GM18861 (cell line): ENCODE measurements around the gene FIGLA.

Experiments
- ATAC-seq: cut with Tn5 transposase; IDR thresholded peaks from one replicate; pipeline ENCODE4 v1.9.1; 2021; ENCODE audit not compliant: unreplicated experiment

The FIGLA gene, protein sequence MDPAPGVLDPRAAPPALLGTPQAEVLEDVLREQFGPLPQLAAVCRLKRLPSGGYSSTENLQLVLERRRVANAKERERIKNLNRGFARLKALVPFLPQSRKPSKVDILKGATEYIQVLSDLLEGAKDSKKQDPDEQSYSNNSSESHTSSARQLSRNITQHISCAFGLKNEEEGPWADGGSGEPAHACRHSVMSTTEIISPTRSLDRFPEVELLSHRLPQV

DNA sequence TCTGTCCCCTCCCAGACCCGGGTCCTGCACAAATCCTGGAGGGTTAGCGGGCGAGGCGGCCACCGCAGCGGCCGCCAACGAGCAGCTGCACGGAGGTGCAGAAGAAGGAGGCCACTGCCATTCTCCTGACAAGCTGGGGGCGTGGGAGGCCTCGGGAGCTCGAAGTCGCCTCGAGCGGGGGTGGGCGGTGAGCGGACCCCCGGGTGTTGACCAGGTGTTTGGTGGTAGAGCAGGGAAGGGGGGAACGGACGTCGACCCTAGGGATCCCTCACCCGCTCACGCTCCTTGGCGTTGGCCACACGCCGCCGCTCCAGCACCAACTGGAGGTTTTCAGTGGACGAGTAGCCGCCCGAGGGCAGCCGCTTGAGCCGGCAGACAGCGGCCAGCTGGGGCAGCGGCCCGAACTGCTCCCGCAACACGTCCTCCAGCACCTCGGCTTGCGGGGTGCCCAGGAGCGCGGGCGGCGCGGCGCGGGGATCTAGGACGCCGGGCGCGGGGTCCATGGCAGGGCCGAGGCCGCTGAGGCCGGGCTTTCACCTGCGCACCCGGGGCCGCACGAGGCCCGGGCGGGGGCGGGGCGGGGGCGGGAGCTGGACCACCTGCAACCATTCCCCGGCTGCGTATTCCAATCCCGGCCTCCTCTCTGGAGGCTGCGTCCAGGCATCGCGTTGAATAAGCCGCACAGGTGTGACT, at the start of gene FIGLA:
Gene FIGLA, minus strand, starts transcription at position 508 of the 693 bp plus-strand sequence. Its CDS starts 5 bp downstream, at position 503.
- ATAC-seq: no peak

DNA sequence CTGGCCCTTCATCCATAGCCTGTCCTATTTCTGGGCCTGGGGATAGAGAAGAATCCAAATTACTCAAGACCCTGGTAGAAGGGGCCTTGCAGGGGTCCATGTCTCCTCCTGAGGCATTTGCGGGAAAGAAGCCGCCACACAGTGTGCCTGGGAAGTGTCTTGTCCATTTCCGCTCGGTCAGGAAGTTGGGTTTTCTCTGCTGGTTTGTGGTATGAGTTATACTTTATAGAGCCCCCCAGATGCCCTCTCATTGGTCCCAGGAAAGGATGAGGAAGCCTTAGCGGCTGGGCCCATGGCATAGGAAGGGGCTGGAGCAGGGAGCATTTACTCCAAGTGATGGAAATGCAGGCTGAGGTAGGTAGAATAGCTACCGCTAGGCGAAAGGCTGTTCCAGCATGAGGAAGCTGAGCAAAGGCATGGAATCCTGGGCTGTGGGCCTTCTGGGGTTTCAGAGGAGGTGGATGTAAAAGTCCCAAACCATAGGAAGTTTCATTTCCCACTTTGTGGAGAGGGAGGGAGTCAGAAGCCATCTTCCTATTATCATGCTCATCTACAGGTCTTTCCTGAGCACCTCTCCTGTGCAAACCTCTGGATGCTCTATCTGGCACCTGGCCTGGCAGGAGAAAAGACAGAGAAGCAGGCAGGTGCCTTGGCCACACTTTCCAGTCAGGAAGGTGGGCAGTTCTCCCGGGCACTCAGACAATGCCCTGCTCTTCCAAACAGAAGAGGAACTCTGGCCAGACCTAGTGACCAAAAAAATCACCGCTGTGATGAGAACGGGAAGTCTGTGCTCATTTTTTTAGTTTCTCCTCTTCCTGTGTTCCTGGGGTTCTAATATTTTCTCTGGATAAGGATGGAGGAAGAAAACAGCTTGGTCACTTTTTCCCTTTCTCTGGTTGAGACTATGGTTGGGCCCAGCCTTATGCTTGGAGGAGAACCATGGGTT, 47.8 kb upstream of the FIGLA start:
- no peak for ATAC-seq

DNA sequence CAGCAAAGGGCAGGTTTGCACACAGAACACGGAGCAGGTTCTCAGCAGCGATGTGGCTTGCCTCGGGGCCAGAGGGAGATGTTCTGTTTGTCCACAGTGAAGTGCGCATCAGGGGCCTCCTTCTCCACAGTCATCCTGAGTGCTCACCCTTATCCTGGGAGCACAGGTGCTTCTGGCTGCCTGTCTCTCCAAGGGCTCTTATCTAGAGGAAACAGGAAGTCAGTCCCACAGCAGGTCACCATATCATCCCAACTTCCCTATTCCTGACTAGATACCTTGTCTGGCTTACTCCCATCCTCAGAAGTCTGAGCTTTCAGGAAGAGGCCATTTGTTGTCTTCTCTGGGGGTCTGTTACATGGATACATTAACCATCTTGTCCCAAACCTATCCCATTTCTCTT, 45.2 kb upstream of the FIGLA start, which contains the start of gene CD207:
Gene CD207, minus strand, starts transcription at position 174 of the 400 bp plus-strand sequence. Its CDS starts 40 bp downstream, at position 134.
- no peak for ATAC-seq

DNA sequence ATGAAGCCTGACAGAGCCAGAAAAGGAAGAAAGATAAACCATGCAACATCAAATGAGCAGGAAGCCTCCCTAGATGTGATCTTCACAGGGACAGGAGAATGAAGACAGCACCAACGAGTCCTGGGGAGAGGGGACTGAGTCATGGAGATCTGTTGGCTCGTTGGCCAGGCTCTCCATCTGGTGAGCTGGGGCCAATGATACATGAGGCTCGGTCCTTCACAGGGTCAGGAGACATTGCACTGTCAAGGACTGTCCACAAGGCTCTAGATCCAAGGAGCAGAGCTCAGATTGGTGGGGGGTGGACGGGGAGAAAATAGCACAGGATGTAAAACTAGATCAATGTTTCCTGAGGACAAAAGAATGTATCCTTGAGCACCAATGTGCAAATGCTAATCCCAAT, 44.4 kb upstream of the FIGLA start:
- ATAC-seq: no peak

DNA sequence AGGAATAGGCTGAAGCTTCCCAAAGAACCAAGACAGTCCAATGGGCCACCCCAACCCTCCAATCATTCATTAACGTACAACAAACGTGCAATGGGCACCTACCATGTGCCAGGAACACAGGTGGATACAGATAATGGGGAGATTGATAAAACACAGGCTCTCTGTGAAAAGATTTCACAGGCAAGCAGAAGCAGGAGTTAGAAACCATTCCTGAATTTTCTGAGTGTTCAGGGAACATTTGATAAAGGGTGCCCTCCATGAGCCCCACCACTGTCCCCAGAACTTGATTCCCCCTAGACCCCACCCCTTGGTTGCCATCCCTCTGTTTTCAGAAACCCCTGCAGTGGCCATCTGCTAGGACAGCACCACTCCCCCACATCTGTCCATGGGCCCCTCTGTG, 43.7 kb upstream of the FIGLA start:
- no peak for ATAC-seq

DNA sequence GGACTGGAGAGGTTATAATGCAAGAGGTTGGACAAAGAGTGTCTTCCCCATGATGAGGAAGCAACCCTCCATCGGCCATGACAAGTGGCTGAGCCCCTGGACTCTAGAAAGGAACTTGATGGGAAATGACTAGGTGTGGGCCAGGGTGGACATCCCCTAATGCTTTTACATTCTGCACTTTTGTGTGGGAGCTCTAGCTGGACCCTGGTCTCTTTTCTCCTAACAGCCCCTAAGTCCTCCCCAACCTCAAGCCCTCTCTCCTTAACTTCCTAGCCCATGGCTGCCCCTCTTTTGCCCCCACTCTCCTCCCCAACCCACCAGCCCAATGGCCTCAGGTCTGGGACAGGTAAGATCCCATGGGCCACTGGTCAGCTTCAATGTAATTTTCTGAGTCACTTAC, 42.8 kb upstream of the FIGLA start:
- no peak for ATAC-seq

DNA sequence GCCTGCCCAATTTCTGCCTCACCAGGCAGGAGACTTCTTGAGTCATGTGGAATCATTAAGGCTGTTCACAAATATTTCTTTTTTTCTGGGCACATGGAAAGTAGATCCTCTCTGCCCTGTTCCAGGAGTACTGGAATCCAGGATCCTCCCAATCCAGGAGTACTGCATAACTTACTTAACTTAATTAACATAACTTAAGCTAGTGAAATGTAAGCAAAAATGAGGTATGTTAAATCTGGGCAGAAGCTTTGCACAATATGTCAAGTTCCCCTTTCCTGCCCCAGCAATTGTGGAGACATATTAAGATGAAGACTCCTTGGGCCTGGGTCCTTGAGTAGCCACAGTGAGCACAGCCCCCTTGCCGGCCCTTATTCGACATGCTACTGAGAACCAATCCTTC, 41.9 kb upstream of the FIGLA start:
- no peak for ATAC-seq

DNA sequence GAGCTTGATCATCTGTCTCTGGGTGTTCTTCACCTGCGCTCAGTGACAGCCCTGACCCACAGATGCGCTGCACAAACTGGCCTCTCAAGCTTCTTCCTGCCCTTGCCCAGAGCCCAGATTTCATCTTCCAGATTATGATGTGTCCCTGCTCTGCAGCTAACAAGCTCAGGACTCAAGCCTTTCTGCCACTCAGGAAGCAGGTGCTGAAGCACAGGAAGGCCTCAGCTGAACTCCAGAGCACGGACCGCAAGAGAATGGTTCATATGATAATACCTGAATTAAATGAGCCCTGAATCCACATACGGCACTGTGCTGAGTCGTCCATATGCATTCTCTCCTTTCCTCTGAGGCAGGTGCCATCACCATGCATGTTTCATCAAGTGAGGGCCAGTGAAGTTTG, 41.4 kb upstream of the FIGLA start:
- no peak for ATAC-seq

DNA sequence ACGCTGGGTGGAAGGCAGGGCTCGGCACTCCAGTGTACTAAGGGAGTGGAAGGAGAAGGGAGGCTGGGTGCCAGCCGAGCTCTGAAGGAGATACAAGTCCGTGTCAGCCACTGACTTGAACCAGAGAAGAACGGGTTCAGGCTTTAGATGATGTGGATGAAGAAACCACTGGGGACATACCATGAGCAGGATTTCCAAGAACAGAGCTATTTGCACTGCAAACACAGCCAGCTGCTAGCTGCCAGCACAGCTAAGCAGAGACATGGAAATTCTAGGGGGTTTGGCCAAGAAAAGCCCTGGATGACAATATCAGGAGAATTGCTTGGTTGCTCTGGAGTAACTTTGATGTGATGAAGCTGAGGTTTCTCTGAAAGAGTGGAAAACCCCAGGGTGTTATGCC, 39.9 kb upstream of the FIGLA start:
- no peak for ATAC-seq

DNA sequence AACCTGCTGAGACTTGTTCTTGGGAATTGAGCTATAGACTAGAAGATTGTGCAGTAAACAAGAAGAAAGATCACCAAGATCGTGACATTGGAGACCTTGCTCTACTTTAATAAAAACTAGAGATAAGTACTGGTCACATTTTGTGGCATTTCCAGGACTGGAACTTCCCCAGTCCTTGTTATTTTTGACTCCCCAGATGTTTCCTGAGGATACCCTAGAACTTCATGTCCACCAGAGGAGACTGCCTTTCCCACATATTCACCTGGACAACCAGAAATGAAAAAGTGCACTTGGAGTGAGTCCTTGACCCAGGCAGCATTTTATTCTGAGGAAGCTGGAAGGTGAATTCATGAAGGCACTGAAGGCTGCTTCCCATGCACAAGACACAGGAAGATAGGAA, 39.5 kb upstream of the FIGLA start:
- ATAC-seq: no peak

DNA sequence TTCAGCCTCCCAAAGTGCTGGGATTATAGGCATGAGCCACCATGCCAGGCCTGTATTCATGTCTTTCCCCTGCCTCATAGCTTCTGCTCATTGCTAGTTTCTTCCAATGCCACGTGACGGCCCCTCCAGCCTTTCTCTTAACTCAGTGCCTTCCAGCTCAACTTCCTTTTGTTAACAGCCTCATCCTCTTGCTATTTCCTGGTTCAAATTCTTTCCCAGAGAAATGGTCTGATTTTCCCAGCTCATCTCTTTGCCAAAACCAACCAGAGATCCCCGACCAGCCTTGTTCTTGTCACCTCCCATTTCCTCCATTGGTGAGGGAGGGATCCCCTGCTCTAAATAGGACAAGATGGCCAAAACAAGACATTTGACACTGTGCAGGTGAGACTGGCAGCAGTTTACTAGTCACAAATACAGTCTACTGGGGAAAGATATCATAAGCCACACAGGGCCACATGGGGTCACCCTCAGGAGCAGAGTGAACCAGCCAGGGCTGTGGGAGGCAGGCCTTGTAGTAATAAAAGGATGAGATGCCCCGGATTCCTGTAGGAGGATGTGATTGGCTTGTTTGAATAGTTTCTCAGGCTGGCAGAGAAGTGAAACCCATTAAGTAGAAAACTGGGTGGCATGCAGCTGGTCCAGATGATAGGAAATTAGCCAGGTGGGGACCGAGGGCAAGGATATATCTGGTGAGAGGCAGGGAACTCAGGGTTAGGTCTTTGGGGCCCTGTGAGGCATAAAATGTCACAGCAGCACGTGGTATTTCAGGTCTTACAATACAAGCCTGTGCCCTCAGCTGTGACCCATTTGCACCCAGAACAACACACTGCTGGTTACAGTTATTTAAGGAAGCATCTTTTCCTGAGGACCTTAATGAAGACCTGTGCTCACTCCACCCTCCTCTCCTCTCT, 38.7 kb upstream of the FIGLA start:
- ATAC-seq: no peak

DNA sequence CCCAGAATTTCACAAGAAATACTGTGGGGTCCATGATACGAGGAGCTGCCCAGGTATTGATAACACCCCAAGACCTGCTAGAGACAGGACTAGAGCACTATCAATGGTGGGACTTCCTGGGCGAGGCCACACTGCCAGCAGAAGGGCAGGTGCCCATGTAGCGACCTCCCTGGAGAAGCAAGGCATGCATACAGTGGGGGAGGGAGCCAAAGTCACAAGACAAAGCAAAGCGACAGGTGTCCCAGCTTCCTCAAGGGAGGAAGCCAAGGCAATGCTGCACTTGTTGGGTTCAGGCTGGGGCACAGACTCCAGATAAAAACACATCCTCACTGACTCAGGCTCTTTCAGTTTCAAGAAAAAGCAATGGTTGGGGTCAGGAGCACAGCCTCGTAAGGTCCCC, 37.7 kb upstream of the FIGLA start:
- ATAC-seq: no peak

DNA sequence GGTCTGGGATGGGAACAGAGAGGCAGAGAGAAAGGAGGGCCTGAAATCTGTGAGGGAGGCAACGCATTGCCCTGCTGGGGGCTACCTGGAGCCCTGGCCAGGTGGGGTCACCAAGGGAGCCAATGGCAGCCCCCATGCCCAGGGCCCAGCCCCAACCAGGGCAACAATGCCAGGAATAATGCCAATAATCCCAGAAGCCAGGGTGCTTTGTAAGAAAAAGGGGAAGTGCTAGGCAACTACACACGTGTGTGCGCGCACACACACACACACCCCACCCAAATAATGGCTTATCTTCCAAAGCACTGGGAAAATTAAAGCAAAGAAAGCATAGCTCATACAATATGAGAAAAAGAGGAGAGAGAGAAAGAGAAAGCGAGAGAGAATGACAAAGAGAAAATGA, 36.9 kb upstream of the FIGLA start:
- ATAC-seq: no peak

DNA sequence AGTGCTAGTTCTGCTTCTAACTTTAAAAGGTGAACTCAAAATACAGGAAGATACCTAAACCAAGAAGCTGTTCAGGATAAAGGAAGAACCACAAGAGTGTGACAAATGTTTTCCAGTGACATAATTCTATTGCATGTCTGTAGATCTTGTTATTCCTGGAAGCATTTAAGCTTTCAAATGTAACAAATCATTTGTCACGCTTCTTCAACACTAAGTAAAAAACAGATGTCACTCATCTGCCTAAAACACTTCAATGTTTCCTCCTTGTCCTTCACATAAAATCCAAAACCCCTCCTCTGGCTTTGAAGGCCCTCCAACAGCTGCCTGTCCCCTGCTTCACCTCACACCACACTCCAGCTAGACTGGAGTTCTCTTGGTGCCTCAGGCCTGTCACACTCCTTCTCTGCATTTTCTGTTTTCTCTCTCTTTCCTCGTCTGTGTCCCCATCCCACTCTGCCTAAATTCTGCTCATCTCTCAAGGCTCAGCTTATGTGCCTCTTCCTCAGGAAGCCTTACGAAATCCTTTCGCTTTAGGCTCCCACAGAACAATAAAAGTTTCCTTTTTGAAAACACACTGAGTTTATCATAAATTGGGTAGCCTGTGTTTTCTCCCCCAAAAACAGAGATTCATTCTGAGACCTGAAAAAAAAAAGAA, 36.4 kb upstream of the FIGLA start:
- ATAC-seq: no peak

DNA sequence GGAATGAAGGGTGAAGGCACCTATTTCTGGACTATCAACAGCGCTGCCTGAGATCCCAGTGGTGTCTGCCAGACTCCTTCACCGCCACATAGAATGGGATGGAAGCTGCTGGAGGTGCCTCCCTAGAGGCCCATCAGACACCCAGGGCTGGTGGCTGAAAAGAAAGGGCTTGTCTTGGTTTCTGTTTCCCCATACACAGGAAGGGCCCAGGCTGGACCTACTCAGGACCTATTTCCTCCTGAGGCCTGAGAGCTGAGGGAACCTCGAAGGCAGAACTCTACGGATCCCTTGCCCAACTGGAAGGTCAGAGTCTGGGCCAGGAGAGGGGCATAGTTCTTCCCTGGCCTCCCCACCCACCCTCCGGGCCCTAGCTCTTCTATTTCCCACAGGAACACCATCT, 32.8 kb upstream of the FIGLA start:
- no peak for ATAC-seq

DNA sequence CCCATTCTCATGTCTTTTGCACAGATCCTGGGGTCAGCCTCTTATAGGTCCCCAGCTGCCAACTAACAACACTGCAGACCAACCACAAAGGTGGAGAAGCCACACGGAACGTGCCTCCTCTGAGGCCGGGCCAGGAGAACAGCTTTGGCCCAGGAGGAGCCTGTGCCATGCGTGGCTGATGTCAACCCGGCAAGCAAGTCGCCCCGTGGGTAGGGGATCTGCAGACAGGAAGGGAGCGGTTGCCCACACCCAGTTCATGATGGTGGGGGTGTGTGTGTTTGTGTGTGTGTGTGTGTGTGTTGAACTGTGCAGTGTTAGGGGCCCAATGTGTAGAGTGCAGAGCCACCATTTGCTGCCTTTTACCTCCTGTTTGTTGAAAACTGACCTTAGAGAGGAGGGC, 32.4 kb upstream of the FIGLA start:
- no peak for ATAC-seq

DNA sequence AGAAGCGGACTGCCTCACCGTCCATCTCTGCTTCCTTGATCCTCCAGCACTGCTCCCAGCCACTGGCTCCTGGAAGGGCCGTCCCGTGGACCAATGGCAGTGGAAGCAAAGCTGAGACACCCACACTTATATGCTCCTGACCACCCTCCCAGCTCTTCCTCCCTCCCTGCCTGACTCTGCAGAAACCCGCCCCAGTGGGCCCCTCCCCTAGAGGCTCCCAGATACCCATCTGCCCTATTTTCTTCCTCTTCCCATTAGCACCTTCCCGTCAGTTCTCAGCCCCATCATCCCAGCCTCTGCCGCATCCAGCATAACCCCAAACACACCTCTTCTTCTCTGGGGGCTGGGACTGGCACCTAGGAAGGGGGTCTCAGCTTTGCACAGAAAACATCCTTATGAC, 30.1 kb upstream of the FIGLA start, which contains the start of gene CLEC4F:
Gene CLEC4F, minus strand, starts transcription at position 101 of the 400 bp plus-strand sequence. Its CDS starts 76 bp downstream, at position 25.
- ATAC-seq: no peak

DNA sequence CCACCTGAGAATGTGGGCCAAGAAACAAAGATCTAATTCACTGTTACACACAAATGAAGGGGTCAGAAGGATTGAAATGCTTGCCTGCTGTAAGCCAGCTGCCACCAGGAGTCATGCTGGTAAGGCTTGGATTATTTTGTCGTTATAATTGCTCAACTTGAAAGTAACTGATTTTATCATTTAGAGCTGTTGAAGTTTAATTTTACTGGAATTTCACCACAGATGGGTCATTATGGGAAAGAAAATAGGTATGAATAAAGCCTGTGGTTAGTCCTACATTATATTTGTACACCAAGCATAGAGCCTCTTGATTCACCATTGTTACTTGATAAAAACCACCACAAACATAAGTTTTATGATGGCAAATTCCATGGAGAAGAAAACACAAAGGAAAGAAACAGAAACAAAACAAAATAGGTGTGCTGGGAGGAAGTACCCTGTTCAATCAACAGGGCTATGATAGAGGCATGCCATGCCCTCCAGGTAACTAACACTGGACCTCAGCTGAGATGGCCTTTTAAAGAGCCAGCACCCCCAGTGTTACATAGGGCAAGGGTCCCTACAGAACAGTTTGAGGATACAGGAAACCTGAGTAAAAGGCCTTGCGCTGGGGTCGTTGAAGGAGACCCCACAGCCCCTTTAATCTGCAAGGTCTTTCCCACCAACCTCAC, 27.0 kb upstream of the FIGLA start:
- no peak for ATAC-seq

DNA sequence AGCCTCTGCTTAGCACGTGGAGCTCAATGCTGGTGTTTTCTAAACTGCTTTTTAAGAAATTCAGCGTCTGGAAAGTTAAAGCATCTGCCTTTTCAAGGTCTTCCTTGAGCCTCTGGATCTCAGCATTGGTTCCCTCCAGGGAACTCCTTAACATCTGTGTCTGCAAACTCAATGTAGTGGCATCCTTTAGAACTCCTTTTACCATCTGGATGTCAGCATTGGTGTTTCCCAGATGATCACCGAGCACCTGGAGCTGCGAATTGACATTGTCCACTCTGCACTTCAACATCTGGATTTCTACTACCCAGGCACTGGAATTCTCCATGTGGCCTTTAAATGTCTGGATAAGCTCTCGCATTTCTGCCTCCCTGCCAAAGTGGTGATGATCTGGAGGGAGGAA, 26.3 kb upstream of the FIGLA start:
- no peak for ATAC-seq
